ENCODE results near the gene FLT4. TPM values are rescaled to one million over a fixed set of nuclear protein-coding genes. Genes with fewer than 3 reads are reported as not detected.

FLT4 gene
- total RNA-seq, 1 donor from 2014 or later: not detected

GRCh38 chr5:180580681-180581080 is 68.7 kb downstream of the FLT4 start:
- DNase-seq (no peak), ATAC-seq (ENCODE audit: low read depth) (no peak)
- Mint-ChIP-seq H3K27ac (no peak overlapping the region), H3K9me3 (no peaks in the 10 kb centered on the region), H3K36me3 (ENCODE audit: low read depth) (peaks cover 25% of the 10 kb centered on the region), H3K4me1 (no peaks in the 10 kb centered on the region), H3K4me3 (no peak overlapping the region), H3K27me3 (no peaks in the 10 kb centered on the region)
- ChIA-PET POLR2A (no interaction called here), CTCF (no interaction called here)
- no peak for TF ChIP-seq CTCF (IDR thresholded peaks at IDR 0.05)
- intact Hi-C loops (cut with micrococcal nuclease): no loop called here

DNA sequence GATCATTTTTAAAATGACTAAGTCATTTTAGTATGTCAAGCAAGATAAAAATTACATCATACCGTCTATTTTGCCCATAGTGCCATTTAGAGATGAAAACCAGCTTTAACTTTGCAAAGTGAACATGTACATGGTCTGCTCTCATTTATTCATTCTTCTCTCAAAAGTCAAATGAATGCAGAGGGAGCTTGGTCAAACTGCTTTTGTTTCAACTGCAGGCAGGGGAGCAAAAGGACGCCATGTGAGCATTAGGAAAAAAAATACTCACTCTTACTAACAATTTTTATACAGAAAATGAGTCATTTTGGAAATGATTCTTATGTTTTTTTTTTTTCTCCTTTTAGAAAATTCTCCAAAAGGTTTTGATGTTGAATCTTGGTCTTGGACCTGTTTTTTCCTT is 73.8 kb downstream of the FLT4 start:
- no peak for TF ChIP-seq CTCF (IDR thresholded peaks at IDR 0.05)
- Mint-ChIP-seq H3K4me1 (no peaks in the 10 kb centered on the region), H3K36me3 (ENCODE audit: low read depth) (peaks cover 71% of the 10 kb centered on the region), H3K27ac (no peak overlapping the region), H3K9me3 (no peaks in the 10 kb centered on the region), H3K27me3 (no peaks in the 10 kb centered on the region), H3K4me3 (no peak overlapping the region)
- CTCF ChIA-PET: no interaction called here
- intact Hi-C loops (cut with micrococcal nuclease): no loop called here
- POLR2A ChIA-PET: no interaction called here
- DNase-seq (no peak), ATAC-seq (ENCODE audit: low read depth) (no peak)

DNA sequence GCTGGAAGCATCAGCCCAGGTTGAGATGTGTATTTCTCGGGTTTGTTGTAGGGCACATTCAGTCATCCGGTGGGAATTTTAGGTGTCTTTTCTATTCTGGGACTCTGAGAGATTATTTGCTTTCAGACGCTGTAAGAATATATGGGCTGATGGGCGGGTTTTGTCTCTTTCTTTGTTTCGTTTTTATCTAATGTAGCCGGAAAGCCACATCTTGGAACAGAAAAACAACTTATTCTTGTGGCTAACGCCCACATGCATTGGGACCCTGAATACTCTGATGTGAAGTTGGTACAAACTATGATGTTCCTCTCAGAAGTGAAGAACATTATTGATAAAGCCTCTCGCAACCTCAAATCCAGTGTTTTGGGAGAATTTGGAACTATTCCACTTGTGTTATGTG is 80.5 kb downstream of the FLT4 start:
- ATAC-seq (ENCODE audit: low read depth) (no peak), DNase-seq (no peak)
- no peak overlapping the region for H3K4me3 Mint-ChIP-seq
- peaks cover 86% of the 10 kb centered on the region for H3K36me3 Mint-ChIP-seq (ENCODE audit: low read depth)
- CTCF ChIA-PET: no interaction called here
- intact Hi-C loops (cut with micrococcal nuclease): no loop called here
- TF ChIP-seq CTCF (IDR thresholded peaks at IDR 0.05): no peak
- H3K27ac Mint-ChIP-seq: no peak overlapping the region
- H3K27me3 Mint-ChIP-seq: no peaks in the 10 kb centered on the region
- H3K9me3 Mint-ChIP-seq: no peaks in the 10 kb centered on the region
- POLR2A ChIA-PET: no interaction called here
- no peaks in the 10 kb centered on the region for H3K4me1 Mint-ChIP-seq

DNA sequence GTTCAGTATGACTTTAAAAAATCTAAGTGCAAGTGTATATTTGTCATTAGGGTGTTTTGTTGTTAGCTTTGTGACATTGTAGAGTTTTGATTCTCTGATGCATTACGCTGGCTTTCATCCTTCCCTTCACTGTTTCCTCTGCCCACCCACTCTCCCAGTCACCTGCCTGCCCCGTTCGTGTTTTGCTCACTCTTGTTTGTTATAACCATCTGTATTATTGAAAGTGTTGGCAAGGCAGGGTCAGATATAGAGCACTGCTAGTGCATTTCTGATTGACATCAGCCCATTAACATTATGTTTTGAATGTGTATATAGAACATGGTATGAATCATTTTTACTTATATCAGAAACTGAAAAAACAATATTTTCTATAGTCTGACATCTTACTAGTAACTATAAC is 85.4 kb downstream of the FLT4 start:
- no peaks in the 10 kb centered on the region for H3K27me3 Mint-ChIP-seq
- H3K4me1 Mint-ChIP-seq: no peaks in the 10 kb centered on the region
- DNase-seq (no peak), ATAC-seq (ENCODE audit: low read depth) (no peak)
- TF ChIP-seq CTCF (IDR thresholded peaks at IDR 0.05): no peak
- ChIA-PET CTCF (no interaction called here), POLR2A (no interaction called here)
- H3K36me3 Mint-ChIP-seq (ENCODE audit: low read depth): peaks cover 85% of the 10 kb centered on the region
- intact Hi-C loops (cut with micrococcal nuclease): no loop called here
- H3K4me3 Mint-ChIP-seq: no peak overlapping the region
- no peaks in the 10 kb centered on the region for H3K9me3 Mint-ChIP-seq
- no peak overlapping the region for H3K27ac Mint-ChIP-seq

DNA sequence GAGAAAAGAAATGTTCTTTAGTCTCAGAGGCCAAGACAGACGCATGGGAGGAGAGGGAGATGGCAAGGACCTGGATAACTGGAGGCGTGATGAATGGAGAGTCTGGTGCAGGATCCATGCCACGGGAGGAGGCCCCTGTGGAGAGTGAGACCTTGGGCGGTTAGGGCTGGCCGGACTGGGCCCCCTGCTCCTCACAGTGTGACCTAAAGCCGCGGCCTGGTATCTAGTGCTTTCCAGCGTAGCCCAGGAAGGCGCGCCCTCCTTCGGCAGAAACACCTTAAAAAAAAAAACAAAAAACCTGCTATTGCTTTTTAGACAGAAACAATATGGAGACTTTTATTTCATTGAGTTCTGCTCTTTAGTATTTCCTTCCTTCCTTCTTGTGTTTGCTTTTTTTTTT is 91.2 kb downstream of the FLT4 start:
- ChIA-PET POLR2A (no interaction called here), CTCF (no interaction called here)
- Mint-ChIP-seq H3K27ac (no peak overlapping the region), H3K36me3 (ENCODE audit: low read depth) (peaks cover 86% of the 10 kb centered on the region), H3K4me1 (no peaks in the 10 kb centered on the region), H3K9me3 (no peaks in the 10 kb centered on the region), H3K4me3 (no peak overlapping the region), H3K27me3 (no peaks in the 10 kb centered on the region)
- intact Hi-C loops (cut with micrococcal nuclease): no loop called here
- DNase-seq (no peak), ATAC-seq (ENCODE audit: low read depth) (no peak)
- TF ChIP-seq CTCF (IDR thresholded peaks at IDR 0.05): no peak
